ENCODE measurements around the gene CST6.

- TF ChIP-seq CTCF (IDR thresholded peaks at IDR 0.05; ENCODE audit: low read depth, low read length, missing input control) (no peak), JUND (IDR thresholded peaks at IDR 0.05) (no peak), RAD21 (IDR thresholded peaks at IDR 0.05) (no peak), HNF4A (conservative IDR thresholded peaks at IDR 0.05) (no peak), SP1 (IDR thresholded peaks at IDR 0.05) (no peak), GABPA (IDR thresholded peaks at IDR 0.05 in 1 of 2, conservative IDR thresholded peaks at IDR 0.05 in 1 of 2) (no peak)
- TF ChIP-seq, protein P1, sequence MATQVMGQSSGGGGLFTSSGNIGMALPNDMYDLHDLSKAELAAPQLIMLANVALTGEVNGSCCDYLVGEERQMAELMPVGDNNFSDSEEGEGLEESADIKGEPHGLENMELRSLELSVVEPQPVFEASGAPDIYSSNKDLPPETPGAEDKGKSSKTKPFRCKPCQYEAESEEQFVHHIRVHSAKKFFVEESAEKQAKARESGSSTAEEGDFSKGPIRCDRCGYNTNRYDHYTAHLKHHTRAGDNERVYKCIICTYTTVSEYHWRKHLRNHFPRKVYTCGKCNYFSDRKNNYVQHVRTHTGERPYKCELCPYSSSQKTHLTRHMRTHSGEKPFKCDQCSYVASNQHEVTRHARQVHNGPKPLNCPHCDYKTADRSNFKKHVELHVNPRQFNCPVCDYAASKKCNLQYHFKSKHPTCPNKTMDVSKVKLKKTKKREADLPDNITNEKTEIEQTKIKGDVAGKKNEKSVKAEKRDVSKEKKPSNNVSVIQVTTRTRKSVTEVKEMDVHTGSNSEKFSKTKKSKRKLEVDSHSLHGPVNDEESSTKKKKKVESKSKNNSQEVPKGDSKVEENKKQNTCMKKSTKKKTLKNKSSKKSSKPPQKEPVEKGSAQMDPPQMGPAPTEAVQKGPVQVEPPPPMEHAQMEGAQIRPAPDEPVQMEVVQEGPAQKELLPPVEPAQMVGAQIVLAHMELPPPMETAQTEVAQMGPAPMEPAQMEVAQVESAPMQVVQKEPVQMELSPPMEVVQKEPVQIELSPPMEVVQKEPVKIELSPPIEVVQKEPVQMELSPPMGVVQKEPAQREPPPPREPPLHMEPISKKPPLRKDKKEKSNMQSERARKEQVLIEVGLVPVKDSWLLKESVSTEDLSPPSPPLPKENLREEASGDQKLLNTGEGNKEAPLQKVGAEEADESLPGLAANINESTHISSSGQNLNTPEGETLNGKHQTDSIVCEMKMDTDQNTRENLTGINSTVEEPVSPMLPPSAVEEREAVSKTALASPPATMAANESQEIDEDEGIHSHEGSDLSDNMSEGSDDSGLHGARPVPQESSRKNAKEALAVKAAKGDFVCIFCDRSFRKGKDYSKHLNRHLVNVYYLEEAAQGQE (IDR thresholded peaks at IDR 0.05): no peak
Observed at GRCh38 chr11:66011239-66011784, 496 bp upstream of the CST6 start.

Data from liver (tissue), 3 donors.